Measurements from ENCODE around the gene LRBA.

DNA sequence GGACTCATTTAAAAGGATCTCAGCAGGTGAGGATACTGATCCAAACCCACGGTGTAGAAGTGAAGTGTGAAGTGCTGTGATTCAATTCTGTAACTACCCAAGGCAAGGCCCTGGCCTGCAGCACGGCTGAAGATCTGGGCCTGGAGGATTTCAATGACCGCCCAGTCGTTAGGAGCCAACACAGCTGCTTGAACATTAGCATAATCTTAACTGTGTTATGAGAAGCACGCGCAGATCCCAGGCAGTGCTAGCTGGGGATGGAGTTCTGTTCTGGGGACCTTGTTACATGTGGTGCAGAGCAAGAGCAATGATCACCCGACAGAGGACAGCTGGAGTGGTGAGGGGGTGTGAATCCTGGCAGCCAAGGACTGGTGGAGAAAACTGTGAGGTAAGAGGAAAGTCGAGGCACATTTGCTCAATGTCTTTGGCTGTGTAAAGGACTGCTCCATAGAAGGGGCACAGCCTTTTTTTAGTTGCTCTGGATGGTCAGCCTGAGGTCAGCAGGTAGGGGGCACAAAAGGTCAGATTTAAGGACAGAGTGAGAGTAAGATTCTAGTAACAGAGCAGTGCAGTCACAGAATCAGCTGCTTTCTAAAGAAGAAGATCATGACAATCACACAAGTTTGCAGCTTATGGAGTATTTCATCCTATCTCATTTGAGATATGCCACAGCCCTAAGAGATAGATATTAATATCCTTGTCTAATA is 755.1 kb downstream of the LRBA start:
- TF ChIP-seq POLR2AphosphoS5 (IDR thresholded peaks at IDR 0.05; ENCODE audit: insufficient read depth in 1 of 2, low read depth in 1 of 2): no peak
- TF ChIP-seq POLR2A (IDR thresholded peaks at IDR 0.05): no peak
- TF ChIP-seq, protein P1, sequence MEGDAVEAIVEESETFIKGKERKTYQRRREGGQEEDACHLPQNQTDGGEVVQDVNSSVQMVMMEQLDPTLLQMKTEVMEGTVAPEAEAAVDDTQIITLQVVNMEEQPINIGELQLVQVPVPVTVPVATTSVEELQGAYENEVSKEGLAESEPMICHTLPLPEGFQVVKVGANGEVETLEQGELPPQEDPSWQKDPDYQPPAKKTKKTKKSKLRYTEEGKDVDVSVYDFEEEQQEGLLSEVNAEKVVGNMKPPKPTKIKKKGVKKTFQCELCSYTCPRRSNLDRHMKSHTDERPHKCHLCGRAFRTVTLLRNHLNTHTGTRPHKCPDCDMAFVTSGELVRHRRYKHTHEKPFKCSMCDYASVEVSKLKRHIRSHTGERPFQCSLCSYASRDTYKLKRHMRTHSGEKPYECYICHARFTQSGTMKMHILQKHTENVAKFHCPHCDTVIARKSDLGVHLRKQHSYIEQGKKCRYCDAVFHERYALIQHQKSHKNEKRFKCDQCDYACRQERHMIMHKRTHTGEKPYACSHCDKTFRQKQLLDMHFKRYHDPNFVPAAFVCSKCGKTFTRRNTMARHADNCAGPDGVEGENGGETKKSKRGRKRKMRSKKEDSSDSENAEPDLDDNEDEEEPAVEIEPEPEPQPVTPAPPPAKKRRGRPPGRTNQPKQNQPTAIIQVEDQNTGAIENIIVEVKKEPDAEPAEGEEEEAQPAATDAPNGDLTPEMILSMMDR (IDR thresholded peaks at IDR 0.05): no peak
